GM23248 (cell line): Measurements from ENCODE around the gene DUS3L. TPM values are rescaled to one million over a fixed set of nuclear protein-coding genes. Genes with fewer than 3 reads are reported as not detected.
"Not testable (repeated sequence)": the region's sequence is repeated elsewhere in the genome, so short reads cannot be mapped to it uniquely, and the experiment has no call there.

Experiments
- DNase-seq: peaks from one replicate; pipeline ENCODE4 v3.0.0-alpha.2; 2015
- H2AFZ ChIP-seq: fragments of 200-600 bp; sonication (generic); 2 replicates; pipeline ENCODE4 v1.6.1; 2016; ENCODE audit warnings: antibody characterized with exemption
- H3F3A ChIP-seq: fragments of 200-600 bp; sonication (generic); 2 replicates; pipeline ENCODE4 v1.6.1; 2016; ENCODE audit warnings: mild to moderate bottlenecking, antibody characterized with exemption, mixed run types; ENCODE audit not compliant: insufficient read depth
- H3K27ac ChIP-seq: fragments of 200-600 bp; sonication (generic); 2 replicates; pipeline ENCODE4 v1.5.1; 2016; ENCODE audit warnings: mild to moderate bottlenecking
- H3K27me3 ChIP-seq: fragments of 200-600 bp; sonication (generic); replicated peaks from 2 replicates; pipeline ENCODE4 v1.6.1; 2016; ENCODE audit warnings: mild to moderate bottlenecking; ENCODE audit not compliant: insufficient read depth
- H3K36me3 ChIP-seq: fragments of 200-600 bp; sonication (generic); 2 replicates; pipeline ENCODE4 v1.6.1; 2016; ENCODE audit warnings: low read depth, mild to moderate bottlenecking
- H3K4me1 ChIP-seq: fragments of 200-600 bp; sonication (generic); 2 replicates; pipeline ENCODE4 v1.6.1; 2016; ENCODE audit warnings: mild to moderate bottlenecking; ENCODE audit not compliant: insufficient read depth
- H3K4me2 ChIP-seq: fragments of 200-600 bp; sonication (generic); one replicate; pipeline ENCODE4 v1.6.1; 2016; ENCODE audit warnings: mild to moderate bottlenecking; ENCODE audit not compliant: unreplicated experiment
- H3K4me3 ChIP-seq: fragments of 200-600 bp; sonication (generic); 2 replicates; pipeline ENCODE4 v1.5.1; 2016; ENCODE audit warnings: mild to moderate bottlenecking
- H3K79me2 ChIP-seq: fragments of 200-600 bp; sonication (generic); 2 replicates; pipeline ENCODE4 v1.6.1; 2016; ENCODE audit warnings: mild to moderate bottlenecking; ENCODE audit not compliant: insufficient read depth
- H3K9ac ChIP-seq: fragments of 200-600 bp; sonication (generic); 2 replicates; pipeline ENCODE4 v1.6.1; 2016; ENCODE audit warnings: mild to moderate bottlenecking
- H3K9me2 ChIP-seq: fragments of 200-600 bp; sonication (generic); 2 replicates; pipeline ENCODE4 v1.6.1; 2016; ENCODE audit warnings: mixed run types, mild to moderate bottlenecking, moderate library complexity; ENCODE audit not compliant: insufficient read depth
- H3K9me3 ChIP-seq: fragments of 200-600 bp; sonication (generic); one replicate; pipeline ENCODE4 v1.6.1; 2017; ENCODE audit warnings: low read depth
- H4K20me1 ChIP-seq: fragments of 200-600 bp; sonication (generic); 2 replicates; pipeline ENCODE4 v1.6.0; 2016; ENCODE audit not compliant: insufficient read depth
- EZH2 ChIP-seq: fragments of 200-600 bp; sonication (generic); IDR thresholded peaks from 2 replicates; pipeline ENCODE4 v1.6.1; 2018; ENCODE audit warnings: antibody characterized with exemption, mild to moderate bottlenecking; ENCODE audit not compliant: insufficient read depth, poor library complexity, severe bottlenecking
- EZH2phosphoT487 ChIP-seq: fragments of 200-600 bp; sonication (generic); IDR thresholded peaks from 2 replicates; pipeline ENCODE4 v1.6.1; 2018; ENCODE audit warnings: antibody characterized with exemption, moderate library complexity, mild to moderate bottlenecking, low read depth; ENCODE audit not compliant: insufficient read depth
- WGBS, 2 experiments: methylation state at CpG; one replicate each; pipeline ENCODE4 v1.1.6; 2015 to 2017; ENCODE audit warnings: low lambda C conversion rate in 2 of 2, low coverage in 1 of 2; ENCODE audit errors: missing lambda C conversion rate in 2 of 2; 5-methylcytosine and 5-hydroxymethylcytosine counted together
- in situ Hi-C: fragments of 300-500 bp; cut with MboI; formaldehyde crosslinking; loops from 2 replicates; pipeline ENCODE4 v1.15.0; 2020
- polyA plus RNA-seq: library from polyadenylated mRNA; unstranded; fragments of >200 nt; fragmentation: Nextera tagmentation; extraction: Ambion mirVana; gene quantifications from 2 replicates; pipeline ENCODE4 v1.2.1, GENCODE V29; 2016
- total RNA-seq: library from RNA; depleted of rRNA; stranded (reverse); fragments of >200 nt; shearing (Covaris generic); gene quantifications from 2 replicates; pipeline ENCODE4 v1.2.3, GENCODE V29; 2014

The DUS3L gene
- total and polyA plus RNA-seq, 2 experiments from 2014 or later = 17.1 to 18.6 TPM

- Histone ChIP-seq H3K9me3 (no peaks in the 10 kb centered on the region), H3K79me2 (no peaks in the 10 kb centered on the region), H3K27me3 (no peaks in the 10 kb centered on the region), H3K9me2 (no peaks in the 10 kb centered on the region), H4K20me1 (no peaks in the 10 kb centered on the region), H3K4me3 (no peak overlapping the region), H3K4me2 (no peak overlapping the region), H3K36me3 (peaks cover 6% of the 10 kb centered on the region; the same call in 1 of the 2 replicates), H3K9ac (no peak overlapping the region), H3K4me1 (no peaks in the 10 kb centered on the region), H3F3A (no peaks in the 10 kb centered on the region), H2AFZ (no peak overlapping the region), H3K27ac (no peak overlapping the region)
- no peak for TF ChIP-seq EZH2phosphoT487
- TF ChIP-seq EZH2 = no peak
- in situ Hi-C loops = no loop called here
- DNase-seq = no peak
- WGBS, 2 experiments = 72 to 76% methylated on average over 30 to 44 of the region's 48 CpGs
Observed at GRCh38 chr19:5782945-5783919, 7.7 kb downstream of the DUS3L start.

- no peak for DNase-seq
- Histone ChIP-seq H3K27ac (no peak overlapping the region), H2AFZ (no peak overlapping the region), H3K27me3 (no peaks in the 10 kb centered on the region), H3K36me3 (peaks cover 6% of the 10 kb centered on the region; the same call in 1 of the 2 replicates), H3K4me2 (no peak overlapping the region), H3K4me1 (no peaks in the 10 kb centered on the region), H4K20me1 (no peaks in the 10 kb centered on the region), H3K9me2 (no peaks in the 10 kb centered on the region), H3K79me2 (no peaks in the 10 kb centered on the region), H3K9ac (no peak overlapping the region), H3K9me3 (no peaks in the 10 kb centered on the region), H3F3A (no peaks in the 10 kb centered on the region), H3K4me3 (no peak overlapping the region)
- 71 to 78% methylated on average over 8 of the region's 9 CpGs for WGBS, 2 experiments
- no peak for TF ChIP-seq EZH2phosphoT487
- TF ChIP-seq EZH2 = no peak
- in situ Hi-C loops = no loop called here
Observed at GRCh38 chr19:5782322-5782721, 8.6 kb downstream of the DUS3L start.

DNA sequence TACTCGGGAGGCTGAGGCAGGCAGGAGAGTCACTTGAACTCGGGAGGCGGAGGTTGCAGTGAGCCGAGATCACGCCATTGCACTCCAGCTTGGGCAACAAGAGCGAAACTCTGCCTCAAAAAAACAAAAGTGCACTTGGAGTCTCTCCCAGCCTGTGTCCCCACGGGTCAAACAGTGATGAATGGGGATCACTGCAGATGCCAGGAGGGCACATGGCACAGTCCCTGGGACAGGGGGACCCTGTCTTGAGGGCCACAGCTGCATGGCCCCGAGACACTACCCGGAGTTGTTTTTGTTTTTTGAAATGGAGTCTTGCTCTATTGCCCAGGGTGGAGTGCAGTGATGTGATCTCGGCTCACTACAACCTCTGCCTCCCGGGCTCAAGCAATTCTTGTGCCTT, 10.0 kb downstream of the DUS3L start:
- in situ Hi-C loops, H3K9me2 ChIP-seq, H3K9ac ChIP-seq, DNase-seq, H3K4me2 ChIP-seq, H3K4me1 ChIP-seq, H3K4me3 ChIP-seq, H3K36me3 ChIP-seq, H3K9me3 ChIP-seq, H3K79me2 ChIP-seq, H3K27me3 ChIP-seq, H3F3A ChIP-seq, H2AFZ ChIP-seq, H3K27ac ChIP-seq, H4K20me1 ChIP-seq: not testable (repeated sequence)
- WGBS, 2 experiments = 85 to 86% methylated on average over 11 of the region's 11 CpGs

- no peak overlapping the region for H3K4me3 ChIP-seq
- H4K20me1 ChIP-seq = no peaks in the 10 kb centered on the region
- H2AFZ ChIP-seq = no peak overlapping the region
- no peaks in the 10 kb centered on the region for H3K27me3 ChIP-seq
- no peak overlapping the region for H3K27ac ChIP-seq
- no peak for TF ChIP-seq EZH2phosphoT487
- TF ChIP-seq EZH2 = no peak
- no peaks in the 10 kb centered on the region for H3F3A ChIP-seq
- no peaks in the 10 kb centered on the region for H3K9me2 ChIP-seq
- no peaks in the 10 kb centered on the region for H3K9me3 ChIP-seq
- no peak for DNase-seq
- in situ Hi-C loops = no loop called here
- H3K79me2 ChIP-seq = no peaks in the 10 kb centered on the region
- no peaks in the 10 kb centered on the region for H3K4me1 ChIP-seq
- 56 to 63% methylated on average over 17 of the region's 17 CpGs for WGBS, 2 experiments
- no peak overlapping the region for H3K4me2 ChIP-seq
- H3K9ac ChIP-seq = no peak overlapping the region
- no peaks in the 10 kb centered on the region for H3K36me3 ChIP-seq
Observed at GRCh38 chr19:5778402-5778801, 12.6 kb downstream of the DUS3L start.
